Neuronal stem cell (in vitro differentiated cells): ENCODE data around the gene MICALL2.

Experiments used
- DNase-seq: peaks from one replicate; pipeline ENCODE4 v3.0.0-alpha.2; 2013; ENCODE audit warnings: low spot score
- H2AFZ ChIP-seq: one replicate; pipeline ENCODE4 v1.6.1; 2013; ENCODE audit warnings: mild to moderate bottlenecking, low read length, inconsistent platforms
- H2AK5ac ChIP-seq: 2 replicates; pipeline ENCODE4 v1.6.1; 2013; ENCODE audit warnings: low read depth, mild to moderate bottlenecking, inconsistent platforms, low read length, moderate library complexity, mixed read lengths
- H2BK120ac ChIP-seq: 2 replicates; pipeline ENCODE4 v1.6.1; 2013; ENCODE audit warnings: low read depth, mild to moderate bottlenecking, inconsistent platforms, low read length, moderate library complexity, mixed read lengths
- H2BK12ac ChIP-seq: one replicate; pipeline ENCODE4 v1.6.1; 2013; ENCODE audit warnings: low read length, inconsistent platforms
- H2BK15ac ChIP-seq: 2 replicates; pipeline ENCODE4 v1.6.1; 2013; ENCODE audit warnings: mild to moderate bottlenecking, low read length, inconsistent platforms, mixed read lengths
- H2BK5ac ChIP-seq: one replicate; pipeline ENCODE4 v1.6.1; 2013; ENCODE audit warnings: inconsistent platforms, mild to moderate bottlenecking, low read length, moderate library complexity
- H3K14ac ChIP-seq: one replicate; pipeline ENCODE4 v1.6.1; 2013; ENCODE audit warnings: low read length, inconsistent platforms
- H3K18ac ChIP-seq: 2 replicates; pipeline ENCODE4 v1.6.1; 2013; ENCODE audit warnings: low read length, inconsistent platforms
- H3K23ac ChIP-seq: 2 replicates; pipeline ENCODE4 v1.6.1; 2013; ENCODE audit warnings: low read depth, mild to moderate bottlenecking, mixed read lengths, low read length, inconsistent platforms; ENCODE audit not compliant: poor library complexity
- H3K27ac ChIP-seq: replicated peaks from 3 replicates; pipeline ENCODE4 v1.5.1; 2013; ENCODE audit warnings: low read length, inconsistent platforms
- H3K27me3 ChIP-seq, 3 experiments: 2 replicates each; pipeline ENCODE4 v1.6.1; 2013; ENCODE audit warnings: low read length in 3 of 3, mild to moderate bottlenecking in 2 of 3, inconsistent platforms in 1 of 3, low read depth in 1 of 3, mixed read lengths in 1 of 3, moderate library complexity in 1 of 3; ENCODE audit not compliant: control insufficient read depth in 3 of 3, insufficient read depth in 3 of 3
- H3K36me3 ChIP-seq, 2 donors: replicated peaks in 1 of 2; 2 replicates each; pipeline ENCODE4 v1.6.1; 2013; ENCODE audit warnings: low read length in 2 of 2; ENCODE audit not compliant: control insufficient read depth in 2 of 2, insufficient read depth in 2 of 2
- H3K4ac ChIP-seq: 2 replicates; pipeline ENCODE4 v1.6.1; 2013; ENCODE audit warnings: inconsistent platforms, mild to moderate bottlenecking, low read length, moderate library complexity
- H3K4me1 ChIP-seq, 2 donors: 1 replicate in 1 of 2; 2 replicates in 1 of 2; pipeline ENCODE4 v1.6.1; 2013; ENCODE audit warnings: low read length in 2 of 2, low read depth in 1 of 2; ENCODE audit not compliant: control insufficient read depth in 2 of 2, insufficient read depth in 1 of 2
- H3K4me2 ChIP-seq: one replicate; pipeline ENCODE4 v1.6.1; 2013; ENCODE audit warnings: mild to moderate bottlenecking, low read length, inconsistent platforms; ENCODE audit not compliant: insufficient read depth, poor library complexity, severe bottlenecking
- H3K4me3 ChIP-seq, 2 donors: 2 replicates each; pipeline ENCODE4 v1.5.1; 2013; ENCODE audit warnings: low read length in 2 of 2, mild to moderate bottlenecking in 2 of 2, inconsistent platforms in 1 of 2, moderate library complexity in 1 of 2
- H3K79me1 ChIP-seq: one replicate; pipeline ENCODE4 v1.6.1; 2013; ENCODE audit warnings: low read depth, mild to moderate bottlenecking, inconsistent platforms, low read length, moderate library complexity
- H3K9ac ChIP-seq: one replicate; pipeline ENCODE4 v1.6.1; 2013; ENCODE audit warnings: mild to moderate bottlenecking, low read depth, low read length, inconsistent platforms; ENCODE audit not compliant: poor library complexity
- H3K9me3 ChIP-seq, 2 donors: replicated peaks in 1 of 2; 2 replicates each; pipeline versions ENCODE3 to v1.6.1; 2013; ENCODE audit warnings: low read length in 2 of 2, mild to moderate bottlenecking in 2 of 2, inconsistent platforms in 1 of 2, low read depth in 1 of 2, mixed read lengths in 1 of 2, moderate library complexity in 1 of 2; ENCODE audit not compliant: control insufficient read depth in 2 of 2, insufficient read depth in 1 of 2
- H4K8ac ChIP-seq: one replicate; pipeline ENCODE4 v1.6.1; 2013; ENCODE audit warnings: low read depth, mild to moderate bottlenecking, inconsistent platforms, low read length, moderate library complexity
- H4K91ac ChIP-seq: one replicate; pipeline ENCODE4 v1.6.1; 2013; ENCODE audit warnings: low read length, low read depth, mild to moderate bottlenecking, inconsistent platforms; ENCODE audit not compliant: poor library complexity
- WGBS, 2 donors: extraction: QIAGEN DNeasy Blood & Tissue Kit; methylation state at CpG; one replicate each; pipeline ENCODE4 v1.1.7; 2013; ENCODE audit warnings: missing lambda C conversion rate in 2 of 2, mixed read lengths in 1 of 2; ENCODE audit not compliant: insufficient read length in 2 of 2, insufficient replicate concordance in 1 of 2; ENCODE audit errors: extremely low coverage in 2 of 2; 5-methylcytosine and 5-hydroxymethylcytosine counted together

MICALL2 gene

DNA sequence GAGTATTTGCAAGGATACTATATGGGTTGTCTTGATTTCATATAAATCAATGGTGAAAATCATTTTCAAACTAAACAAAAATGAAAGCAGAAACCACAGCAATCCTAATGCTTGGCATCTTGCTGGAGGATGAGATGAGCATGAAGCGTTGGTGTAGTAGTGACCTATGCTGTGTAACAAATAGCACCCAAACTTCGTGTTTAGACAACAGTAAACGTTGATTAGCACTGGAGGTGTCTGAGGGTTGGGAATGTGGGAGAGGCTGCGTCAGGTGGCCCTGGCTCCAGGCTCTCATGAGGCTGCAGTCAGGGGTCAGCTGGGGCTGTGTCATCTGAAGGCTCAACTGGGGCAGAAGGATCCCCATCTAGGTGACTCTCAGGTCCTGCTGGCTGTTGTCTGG is 67.8 kb downstream of the MICALL2 start:
- no peak overlapping the region for H4K91ac ChIP-seq
- peaks cover 0 to 50% (median 0%) of the 10 kb centered on the region in 3 experiments for H3K27me3 ChIP-seq
- H3K14ac ChIP-seq: no peak overlapping the region
- no peaks in the 10 kb centered on the region for H3K36me3 ChIP-seq
- H2AK5ac ChIP-seq: no peak overlapping the region
- H4K8ac ChIP-seq: no peak overlapping the region
- no peak overlapping the region for H3K27ac ChIP-seq
- no peak overlapping the region for H2BK12ac ChIP-seq
- no peak overlapping the region for H2AFZ ChIP-seq
- H3K4me2 ChIP-seq: no peak overlapping the region
- H3K18ac ChIP-seq: no peak overlapping the region
- H3K9me3 ChIP-seq: peaks cover 7 to 9% of the 10 kb centered on the region in 2 donors
- H3K9ac ChIP-seq: no peak overlapping the region
- H2BK120ac ChIP-seq: peak overlapping the region; percentile 72
- H3K4me3 ChIP-seq: no peak overlapping the region
- no peak overlapping the region for H3K23ac ChIP-seq
- no peak for DNase-seq
- H2BK5ac ChIP-seq: no peak overlapping the region
- H2BK15ac ChIP-seq: no peak overlapping the region
- peaks cover 3% of the 10 kb centered on the region for H3K79me1 ChIP-seq
- no CpG with 5 or more reads among the region's 4 CpGs for WGBS, 2 donors
- H3K4ac ChIP-seq: no peak overlapping the region
- H3K4me1 ChIP-seq: no peaks in the 10 kb centered on the region

GRCh38 chr7:1388703-1389335 is 70.5 kb downstream of the MICALL2 start:
- Histone ChIP-seq H3K27me3 (peaks cover 0 to 59% (median 0%) of the 10 kb centered on the region in 3 experiments), H2BK5ac (no peak overlapping the region), H2BK15ac (no peak overlapping the region), H3K79me1 (peaks cover 5% of the 10 kb centered on the region), H2BK12ac (no peak overlapping the region), H2AFZ (no peak overlapping the region), H3K14ac (peak overlapping the region; percentile 56), H3K4me1 (no peaks in the 10 kb centered on the region), H2BK120ac (no peak overlapping the region), H3K18ac (peak overlapping the region; percentile 63), H3K4ac (no peak overlapping the region), H3K23ac (peak overlapping the region; percentile 18), H3K4me2 (no peak overlapping the region), H3K27ac (no peak overlapping the region), H3K9ac (no peak overlapping the region), H3K4me3 (no peak overlapping the region), H3K9me3 (peaks cover 0 to 2% of the 10 kb centered on the region in 2 donors), H2AK5ac (peak overlapping the region; percentile 49), H4K91ac (no peak overlapping the region), H3K36me3 (no peaks in the 10 kb centered on the region), H4K8ac (no peak overlapping the region)
- DNase-seq: no peak
- 100% methylated on average over 1 of the region's 29 CpGs; no CpG with 5 or more reads in 1 of the 2 donors for WGBS, 2 donors

DNA sequence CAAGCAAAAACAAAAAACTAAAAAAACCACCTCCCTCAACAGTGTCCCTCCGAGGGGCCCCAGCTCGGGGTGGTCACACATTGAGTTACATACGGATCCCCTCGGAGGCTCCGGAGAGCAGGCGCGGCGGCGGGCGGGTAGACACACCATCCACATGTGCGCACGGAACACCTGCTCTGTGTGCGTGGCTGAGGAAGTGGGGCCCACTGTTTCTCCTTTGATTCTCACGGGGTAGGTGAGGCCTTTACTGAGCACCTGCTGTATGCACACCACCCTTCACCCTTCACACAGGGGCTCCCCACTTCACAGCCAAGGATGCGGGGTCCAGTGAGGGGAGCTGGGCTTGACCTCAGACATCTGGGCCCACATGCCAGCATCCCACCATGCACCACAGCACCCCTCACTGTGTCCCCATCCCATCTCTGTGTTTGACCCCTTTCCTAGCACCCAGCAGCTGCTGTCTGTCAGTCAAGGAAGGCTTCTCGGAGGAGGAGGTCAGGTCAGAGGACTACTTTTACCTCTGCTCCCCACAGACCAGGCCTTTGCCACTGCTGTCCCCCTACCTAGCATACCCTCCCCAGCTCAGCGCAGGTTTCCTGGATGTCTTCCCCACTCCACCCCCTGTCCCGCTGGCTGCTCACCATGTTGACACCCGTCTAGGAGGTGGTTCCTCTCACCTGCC is 71.1 kb downstream of the MICALL2 start:
- H3K4me3 ChIP-seq: no peak overlapping the region
- H3K4me2 ChIP-seq: no peak overlapping the region
- H2BK15ac ChIP-seq: peak overlapping the region; percentile 75
- peaks cover 0 to 2% of the 10 kb centered on the region in 2 donors for H3K9me3 ChIP-seq
- WGBS, 2 donors: no CpG with 5 or more reads among the region's 19 CpGs
- H3K23ac ChIP-seq: peak overlapping the region; percentile 73
- no peak overlapping the region for H3K14ac ChIP-seq
- no peak for DNase-seq
- H2BK120ac ChIP-seq: no peak overlapping the region
- H3K36me3 ChIP-seq: no peaks in the 10 kb centered on the region
- H2AK5ac ChIP-seq: no peak overlapping the region
- H3K9ac ChIP-seq: no peak overlapping the region
- no peak overlapping the region for H3K27ac ChIP-seq
- no peak overlapping the region for H2BK5ac ChIP-seq
- peaks cover 0 to 54% (median 0%) of the 10 kb centered on the region in 3 experiments for H3K27me3 ChIP-seq
- H2AFZ ChIP-seq: no peak overlapping the region
- no peaks in the 10 kb centered on the region for H3K4me1 ChIP-seq
- no peak overlapping the region for H2BK12ac ChIP-seq
- H3K18ac ChIP-seq: peak overlapping the region; percentile 28
- H4K91ac ChIP-seq: no peak overlapping the region
- H3K79me1 ChIP-seq: peaks cover 5% of the 10 kb centered on the region
- H3K4ac ChIP-seq: no peak overlapping the region
- no peak overlapping the region for H4K8ac ChIP-seq

GRCh38 chr7:1387261-1387660 is 72.0 kb downstream of the MICALL2 start:
- Histone ChIP-seq H4K91ac (no peak overlapping the region), H2BK120ac (no peak overlapping the region), H2BK12ac (no peak overlapping the region), H3K4me1 (no peaks in the 10 kb centered on the region), H3K9ac (no peak overlapping the region), H3K23ac (peak overlapping the region; percentile 43), H3K9me3 (peaks cover 0 to 2% of the 10 kb centered on the region in 2 donors), H3K27ac (no peak overlapping the region), H2AFZ (no peak overlapping the region), H3K14ac (no peak overlapping the region), H3K18ac (peak overlapping the region; percentile 19), H2BK5ac (no peak overlapping the region), H3K4me3 (no peak overlapping the region), H3K4ac (no peak overlapping the region), H3K4me2 (no peak overlapping the region), H3K79me1 (peaks cover 5% of the 10 kb centered on the region), H3K36me3 (no peaks in the 10 kb centered on the region), H3K27me3 (peaks cover 0 to 52% (median 0%) of the 10 kb centered on the region in 3 experiments), H2BK15ac (no peak overlapping the region), H4K8ac (no peak overlapping the region), H2AK5ac (no peak overlapping the region)
- WGBS, 2 donors: no CpG with 5 or more reads among the region's 18 CpGs
- no peak for DNase-seq
